Renal pelvis (tissue), 12 donors: ENCODE measurements around the gene COL6A6. TPM values are rescaled to one million over a fixed set of nuclear protein-coding genes. Genes with fewer than 3 reads are reported as not detected.

Source experiments
- DNase-seq: peaks from one replicate; pipeline ENCODE4 v3.0.0-alpha.2; 2013
- long read RNA-seq, 16 experiments: transcript quantifications; one replicate each; lab custom pipeline, GENCODE V29; 2026
- polyA plus RNA-seq, 3 donors: library from polyadenylated mRNA; unstranded; fragments of 120-200 nt; gene quantifications; one replicate each; pipeline ENCODE4 v1.2.1, GENCODE V29; 2013; ENCODE audit not compliant: insufficient read length in 3 of 3

The COL6A6 gene, protein sequence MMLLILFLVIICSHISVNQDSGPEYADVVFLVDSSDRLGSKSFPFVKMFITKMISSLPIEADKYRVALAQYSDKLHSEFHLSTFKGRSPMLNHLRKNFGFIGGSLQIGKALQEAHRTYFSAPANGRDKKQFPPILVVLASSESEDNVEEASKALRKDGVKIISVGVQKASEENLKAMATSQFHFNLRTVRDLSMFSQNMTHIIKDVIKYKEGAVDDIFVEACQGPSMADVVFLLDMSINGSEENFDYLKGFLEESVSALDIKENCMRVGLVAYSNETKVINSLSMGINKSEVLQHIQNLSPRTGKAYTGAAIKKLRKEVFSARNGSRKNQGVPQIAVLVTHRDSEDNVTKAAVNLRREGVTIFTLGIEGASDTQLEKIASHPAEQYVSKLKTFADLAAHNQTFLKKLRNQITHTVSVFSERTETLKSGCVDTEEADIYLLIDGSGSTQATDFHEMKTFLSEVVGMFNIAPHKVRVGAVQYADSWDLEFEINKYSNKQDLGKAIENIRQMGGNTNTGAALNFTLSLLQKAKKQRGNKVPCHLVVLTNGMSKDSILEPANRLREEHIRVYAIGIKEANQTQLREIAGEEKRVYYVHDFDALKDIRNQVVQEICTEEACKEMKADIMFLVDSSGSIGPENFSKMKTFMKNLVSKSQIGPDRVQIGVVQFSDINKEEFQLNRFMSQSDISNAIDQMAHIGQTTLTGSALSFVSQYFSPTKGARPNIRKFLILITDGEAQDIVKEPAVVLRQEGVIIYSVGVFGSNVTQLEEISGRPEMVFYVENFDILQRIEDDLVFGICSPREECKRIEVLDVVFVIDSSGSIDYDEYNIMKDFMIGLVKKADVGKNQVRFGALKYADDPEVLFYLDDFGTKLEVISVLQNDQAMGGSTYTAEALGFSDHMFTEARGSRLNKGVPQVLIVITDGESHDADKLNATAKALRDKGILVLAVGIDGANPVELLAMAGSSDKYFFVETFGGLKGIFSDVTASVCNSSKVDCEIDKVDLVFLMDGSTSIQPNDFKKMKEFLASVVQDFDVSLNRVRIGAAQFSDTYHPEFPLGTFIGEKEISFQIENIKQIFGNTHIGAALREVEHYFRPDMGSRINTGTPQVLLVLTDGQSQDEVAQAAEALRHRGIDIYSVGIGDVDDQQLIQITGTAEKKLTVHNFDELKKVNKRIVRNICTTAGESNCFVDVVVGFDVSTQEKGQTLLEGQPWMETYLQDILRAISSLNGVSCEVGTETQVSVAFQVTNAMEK (N-terminal part only)
- 1 to 10 TPM in 2 of 3 donors, under 1 TPM in 1; 0.86 to 1.9 (median 1.7) TPM for polyA plus RNA-seq
- long read RNA-seq, donor 1, result 0 reads
- long read RNA-seq, donor 2, result 0 reads
- long read RNA-seq, donor 3, result 0 reads
- long read RNA-seq, donor 4, result 0 reads
- long read RNA-seq, donor 5, result 0 reads
- long read RNA-seq, donor 6, result 0 reads
- long read RNA-seq, donor 7, result 0 reads
- long read RNA-seq, donor 8, result 0 reads
- long read RNA-seq, donor 9, result 0 reads
- long read RNA-seq, donor 10, result 0 reads
- long read RNA-seq, donor 11, result 0 reads
- long read RNA-seq, donor 12, result 0 reads
- long read RNA-seq, donor 13, result 0 reads
- long read RNA-seq, donor 14, result 0 reads
- long read RNA-seq, donor 15, result 0 reads
- long read RNA-seq, donor 16, result 0 reads

DNA sequence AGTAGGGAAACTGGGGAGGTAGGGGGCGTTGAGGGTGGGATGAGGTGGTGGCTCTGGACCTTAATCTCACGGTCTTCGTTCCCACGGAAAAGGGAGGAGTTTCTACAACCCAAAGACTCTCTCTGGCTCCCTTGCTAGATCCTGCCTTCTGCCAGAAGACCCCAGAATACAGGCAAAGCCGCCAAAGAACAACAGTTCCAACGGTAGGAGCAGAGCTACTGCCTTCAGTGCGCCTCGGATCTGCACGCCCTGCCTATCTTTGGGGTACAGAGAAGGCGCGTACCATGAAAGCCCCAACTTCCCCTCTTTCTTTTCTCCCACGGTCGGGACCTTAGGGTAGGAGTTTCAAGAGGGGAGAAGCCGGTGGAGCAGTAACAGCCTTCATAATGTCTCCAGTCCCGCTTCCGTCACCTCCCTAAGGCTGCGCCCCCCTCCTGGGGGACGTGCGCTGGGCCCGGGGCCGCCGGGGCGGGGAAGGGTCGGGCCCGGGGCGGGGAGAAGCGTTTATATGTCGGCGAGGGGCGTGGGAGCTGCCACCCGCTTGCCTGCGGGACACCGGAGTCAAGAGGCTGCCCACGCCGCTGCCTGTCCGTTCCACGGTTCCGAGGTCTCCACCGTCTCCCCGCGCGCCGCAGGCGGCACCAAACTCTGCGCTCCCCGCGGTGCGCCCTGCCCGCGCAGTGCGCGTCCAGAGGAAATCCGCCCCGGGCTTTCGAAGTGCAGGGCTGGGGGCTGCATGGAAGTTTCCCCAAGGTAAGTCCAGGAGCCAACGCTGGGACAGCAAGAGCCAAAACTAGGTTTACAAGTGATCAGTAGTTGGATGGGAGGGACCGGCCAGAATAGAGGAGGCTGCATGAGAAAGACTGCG lies at the start of gene COL6A6:
Gene COL6A6 (plus strand): TSS at position 533 of the 868 bp plus-strand sequence. CDS start 43,188 bp downstream, outside the sequence.
- no peak for DNase-seq

DNA sequence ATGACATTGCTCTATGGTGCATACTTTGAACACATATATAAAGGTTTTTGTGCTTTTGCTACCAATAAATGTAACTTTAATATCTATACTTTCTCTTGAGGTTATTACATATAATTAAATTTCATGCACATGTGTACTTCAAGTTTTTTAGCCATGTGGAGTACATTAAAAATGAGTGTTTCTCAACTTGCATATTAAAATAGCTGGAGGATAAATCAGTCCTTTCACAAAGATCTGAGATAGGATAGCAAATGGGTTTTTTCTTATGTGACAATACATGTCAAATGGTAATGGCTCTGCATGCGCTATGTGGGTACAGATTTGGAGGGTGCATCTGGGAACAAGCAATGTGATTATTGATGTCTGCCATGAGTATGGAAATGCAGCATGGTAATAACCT lies 48.7 kb upstream of the COL6A6 start:
- no peak for DNase-seq

- no peak for DNase-seq
Observed at GRCh38 chr3:130470126-130470525, 46.9 kb upstream of the COL6A6 start.

GRCh38 chr3:130473416-130473815 lies 43.6 kb upstream of the COL6A6 start:
- no peak for DNase-seq

DNA sequence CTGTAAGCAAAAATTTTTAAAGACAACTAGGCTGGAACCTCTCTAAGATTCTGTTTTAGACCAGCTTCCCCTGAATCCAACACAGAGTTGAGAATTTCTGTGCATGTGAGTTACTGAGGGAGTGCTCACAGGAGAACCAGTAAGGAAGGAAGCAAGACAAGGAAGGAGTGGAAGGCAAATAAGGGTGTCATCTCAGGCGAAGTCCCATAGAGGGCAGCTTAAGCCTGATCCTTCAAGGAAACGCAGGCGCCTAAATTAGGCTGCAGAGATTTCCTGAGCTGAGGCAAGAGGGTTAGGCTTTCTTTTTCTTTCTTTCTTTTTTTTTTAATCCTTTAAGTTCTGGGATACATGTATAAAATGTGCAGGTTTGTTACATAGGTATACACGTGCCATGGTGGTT lies 36.2 kb upstream of the COL6A6 start:
- DNase-seq, result peak; percentile 59

DNA sequence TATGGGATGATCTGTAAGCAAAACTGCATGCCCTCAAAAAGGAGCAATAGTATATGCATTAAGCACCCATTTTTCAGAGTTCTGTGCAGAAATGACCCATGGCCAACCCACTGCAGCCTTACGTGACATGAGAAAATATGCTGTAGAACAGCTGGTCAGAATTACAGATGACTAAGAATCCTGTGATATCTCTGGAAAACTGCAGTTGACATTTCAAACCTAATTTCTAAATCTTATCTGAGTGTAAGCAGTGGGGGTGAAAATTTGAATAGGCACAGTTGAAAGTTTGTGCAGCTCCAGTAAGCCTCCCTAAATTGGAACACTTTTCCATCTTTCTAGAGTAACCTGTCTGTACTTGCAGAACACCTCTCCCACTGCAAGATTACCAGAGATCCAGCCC lies 28.7 kb upstream of the COL6A6 start:
- DNase-seq, result no peak

DNA sequence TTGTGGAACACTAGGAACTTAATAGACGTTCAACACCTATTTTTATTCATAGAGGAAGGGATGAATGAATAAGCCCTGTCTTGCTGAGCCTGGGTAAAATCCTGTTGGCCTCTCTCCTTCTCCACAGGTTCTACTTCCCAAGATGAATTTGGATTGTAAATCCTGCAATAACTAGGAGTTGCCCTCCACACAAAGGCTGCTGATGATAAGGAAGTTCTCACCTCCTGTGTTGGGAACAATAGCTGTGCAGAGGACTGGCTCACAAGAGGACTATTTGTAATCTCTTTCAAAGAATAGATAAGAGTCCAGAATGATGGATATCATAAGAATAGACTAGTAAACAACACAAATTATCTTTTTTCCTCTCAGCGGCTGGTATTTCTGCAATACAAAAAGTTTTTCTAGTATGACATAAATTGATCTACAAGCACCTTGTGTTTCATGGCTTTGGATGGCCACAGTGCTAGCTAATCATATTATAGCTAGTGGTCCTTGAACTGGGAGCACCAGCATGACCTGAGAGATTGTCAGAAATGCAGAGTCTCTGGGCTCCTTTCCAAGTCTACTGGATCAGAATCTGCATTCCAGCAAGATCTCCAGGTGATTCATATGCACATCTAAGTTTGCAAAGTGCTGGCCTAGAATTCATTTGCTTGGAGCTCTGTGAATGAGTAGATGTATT lies 28.1 kb upstream of the COL6A6 start:
- DNase-seq, result no peak

DNA sequence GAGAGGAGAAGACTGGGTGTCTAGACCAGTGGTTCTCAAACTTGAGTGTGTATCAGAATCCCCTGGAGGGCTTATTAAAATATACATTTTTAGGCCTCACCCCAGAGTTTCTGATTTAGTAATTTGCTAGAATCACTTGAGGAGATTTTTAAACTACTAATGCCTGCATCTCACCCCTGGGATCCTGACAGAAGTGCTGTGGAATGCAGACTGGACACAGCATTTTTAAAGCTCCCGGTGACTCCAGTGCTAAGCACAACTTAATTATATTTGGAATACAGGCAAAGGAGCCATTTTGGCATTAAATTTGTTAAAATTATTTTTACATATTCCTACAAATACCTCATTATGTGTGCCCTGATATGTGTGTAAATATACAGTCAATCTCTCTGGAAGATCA lies 26.7 kb upstream of the COL6A6 start:
- no peak for DNase-seq

DNA sequence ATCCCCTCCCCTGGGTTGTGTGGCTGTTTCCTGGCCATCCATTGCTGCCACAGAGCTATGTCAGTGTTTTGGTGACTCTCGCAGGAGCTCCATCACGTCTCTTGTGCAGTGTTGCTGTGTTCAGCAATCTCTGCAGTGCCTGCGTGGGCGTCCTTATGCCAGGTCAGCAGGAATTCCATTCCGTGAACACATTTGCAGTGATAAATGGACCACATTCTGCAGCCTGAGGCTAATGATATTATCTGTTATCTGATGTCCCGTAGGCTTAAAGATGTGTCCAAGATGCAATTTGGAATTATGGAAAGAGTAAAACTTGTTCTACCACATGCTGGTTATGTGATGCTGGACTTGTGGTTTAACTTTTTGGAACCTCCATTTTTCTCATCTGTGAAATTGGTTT lies 25.5 kb upstream of the COL6A6 start:
- DNase-seq, result no peak

DNA sequence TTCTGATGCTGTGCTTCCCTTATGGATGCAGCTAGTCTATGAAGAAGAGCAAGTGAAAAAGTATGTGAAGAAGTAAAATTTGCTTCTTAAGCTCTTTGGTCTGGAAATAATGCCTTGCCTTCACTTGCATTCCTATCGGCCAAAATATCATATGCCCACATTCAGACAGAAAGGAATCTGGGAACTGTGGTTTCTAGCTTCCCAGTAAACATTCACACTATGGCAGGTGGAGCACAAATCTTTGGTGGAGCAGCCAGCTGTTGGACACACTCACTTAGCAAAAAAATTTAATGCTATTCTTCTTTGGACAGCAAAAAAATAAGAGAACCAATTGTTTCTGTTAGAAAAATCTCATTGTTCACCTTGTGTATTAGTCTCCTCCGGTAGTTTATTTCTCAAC lies 12.3 kb upstream of the COL6A6 start:
- DNase-seq, result no peak

GRCh38 chr3:130506031-130506430 lies 10.9 kb upstream of the COL6A6 start:
- no peak for DNase-seq

GRCh38 chr3:130507746-130508145 lies 9.2 kb upstream of the COL6A6 start:
- no peak for DNase-seq

DNA sequence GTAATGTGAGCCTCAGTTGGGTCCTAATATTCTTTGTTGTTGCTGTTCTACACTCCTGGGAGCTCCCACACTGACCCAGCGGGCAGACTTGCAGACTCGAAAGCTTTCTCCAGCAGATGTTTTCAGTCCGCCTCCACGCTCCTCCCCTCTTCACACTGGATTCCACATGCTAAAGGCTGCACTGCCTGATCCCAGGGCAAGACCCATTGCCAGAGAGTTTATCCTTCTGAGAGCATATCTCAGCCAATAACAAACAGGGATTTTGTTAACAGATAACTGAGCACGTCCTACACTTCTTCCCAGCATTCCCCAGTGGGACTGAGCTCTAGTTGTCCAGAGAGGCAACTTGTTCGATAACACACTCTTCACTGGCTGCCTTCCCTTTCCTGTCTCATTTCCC lies 8.0 kb upstream of the COL6A6 start:
- peak; percentile 50 for DNase-seq

DNA sequence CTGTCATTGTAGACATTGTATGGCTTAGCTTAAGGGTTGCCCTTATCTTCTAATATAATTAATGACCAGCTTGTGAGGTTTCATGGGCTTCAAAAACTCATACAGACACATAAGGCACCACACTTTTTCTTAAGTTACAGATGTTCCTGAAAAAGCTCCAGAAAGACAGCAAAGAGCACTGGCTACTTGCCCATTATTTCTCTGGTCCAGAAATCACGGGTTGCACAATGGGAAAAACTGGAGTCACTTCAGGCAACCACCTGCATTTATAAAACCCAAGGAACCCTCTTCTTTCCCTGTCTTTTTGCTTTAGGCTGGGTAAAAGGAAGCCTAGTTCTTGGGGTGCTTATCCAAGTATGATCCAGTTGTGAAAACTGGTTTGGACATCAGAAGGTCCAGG lies 2.3 kb upstream of the COL6A6 start:
- DNase-seq, result no peak

GRCh38 chr3:130515755-130516154 lies 1.2 kb upstream of the COL6A6 start:
- DNase-seq, result no peak

- DNase-seq, result no peak
Observed at GRCh38 chr3:130517602-130518001, 625 bp downstream of the COL6A6 start.

DNA sequence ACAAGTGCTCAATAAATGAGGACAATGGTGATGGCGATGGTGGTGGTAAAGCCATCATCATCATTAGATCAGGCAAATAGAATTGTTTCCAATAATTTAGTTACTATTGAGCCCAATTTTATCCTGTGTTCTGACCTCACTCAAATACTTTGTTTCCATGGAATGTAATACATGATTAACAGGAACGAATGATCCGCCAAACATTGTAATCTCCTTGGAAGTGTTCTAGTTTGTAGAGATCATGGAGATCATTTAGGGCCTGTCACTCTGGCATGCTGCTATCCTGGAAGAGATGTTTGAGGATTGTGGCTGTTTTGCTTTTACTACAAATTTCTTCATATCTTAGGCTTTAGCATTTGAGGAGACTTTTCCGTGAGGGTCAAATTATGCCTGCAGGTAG lies 2.8 kb downstream of the COL6A6 start:
- DNase-seq, result no peak

DNA sequence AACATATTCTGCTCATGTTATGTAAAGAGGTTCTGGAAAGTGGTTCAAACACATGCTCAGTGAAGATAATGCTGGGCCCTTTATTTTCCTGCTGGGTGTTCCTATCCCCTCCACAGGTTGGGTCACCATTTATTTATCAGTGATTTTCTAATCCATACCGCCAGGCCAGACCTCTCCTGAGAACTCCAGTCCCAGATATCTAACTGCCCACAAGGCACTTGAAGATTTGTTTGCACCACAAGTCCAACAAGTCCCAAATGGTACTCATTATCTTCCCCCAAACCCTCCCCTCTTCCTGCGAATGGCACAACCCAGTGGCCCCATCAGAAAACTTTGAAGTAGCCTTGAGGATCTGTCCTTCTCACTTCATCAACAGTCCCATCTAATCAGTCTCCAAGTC lies 5.4 kb downstream of the COL6A6 start:
- DNase-seq, result no peak

GRCh38 chr3:130527426-130527825 lies 10.4 kb downstream of the COL6A6 start:
- DNase-seq, result no peak

- DNase-seq, result no peak
Observed at GRCh38 chr3:130528120-130528519, 11.1 kb downstream of the COL6A6 start.
